ENCODE results near the gene ATXN7.

ATXN7 gene, protein sequence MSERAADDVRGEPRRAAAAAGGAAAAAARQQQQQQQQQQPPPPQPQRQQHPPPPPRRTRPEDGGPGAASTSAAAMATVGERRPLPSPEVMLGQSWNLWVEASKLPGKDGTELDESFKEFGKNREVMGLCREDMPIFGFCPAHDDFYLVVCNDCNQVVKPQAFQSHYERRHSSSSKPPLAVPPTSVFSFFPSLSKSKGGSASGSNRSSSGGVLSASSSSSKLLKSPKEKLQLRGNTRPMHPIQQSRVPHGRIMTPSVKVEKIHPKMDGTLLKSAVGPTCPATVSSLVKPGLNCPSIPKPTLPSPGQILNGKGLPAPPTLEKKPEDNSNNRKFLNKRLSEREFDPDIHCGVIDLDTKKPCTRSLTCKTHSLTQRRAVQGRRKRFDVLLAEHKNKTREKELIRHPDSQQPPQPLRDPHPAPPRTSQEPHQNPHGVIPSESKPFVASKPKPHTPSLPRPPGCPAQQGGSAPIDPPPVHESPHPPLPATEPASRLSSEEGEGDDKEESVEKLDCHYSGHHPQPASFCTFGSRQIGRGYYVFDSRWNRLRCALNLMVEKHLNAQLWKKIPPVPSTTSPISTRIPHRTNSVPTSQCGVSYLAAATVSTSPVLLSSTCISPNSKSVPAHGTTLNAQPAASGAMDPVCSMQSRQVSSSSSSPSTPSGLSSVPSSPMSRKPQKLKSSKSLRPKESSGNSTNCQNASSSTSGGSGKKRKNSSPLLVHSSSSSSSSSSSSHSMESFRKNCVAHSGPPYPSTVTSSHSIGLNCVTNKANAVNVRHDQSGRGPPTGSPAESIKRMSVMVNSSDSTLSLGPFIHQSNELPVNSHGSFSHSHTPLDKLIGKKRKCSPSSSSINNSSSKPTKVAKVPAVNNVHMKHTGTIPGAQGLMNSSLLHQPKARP

DNA sequence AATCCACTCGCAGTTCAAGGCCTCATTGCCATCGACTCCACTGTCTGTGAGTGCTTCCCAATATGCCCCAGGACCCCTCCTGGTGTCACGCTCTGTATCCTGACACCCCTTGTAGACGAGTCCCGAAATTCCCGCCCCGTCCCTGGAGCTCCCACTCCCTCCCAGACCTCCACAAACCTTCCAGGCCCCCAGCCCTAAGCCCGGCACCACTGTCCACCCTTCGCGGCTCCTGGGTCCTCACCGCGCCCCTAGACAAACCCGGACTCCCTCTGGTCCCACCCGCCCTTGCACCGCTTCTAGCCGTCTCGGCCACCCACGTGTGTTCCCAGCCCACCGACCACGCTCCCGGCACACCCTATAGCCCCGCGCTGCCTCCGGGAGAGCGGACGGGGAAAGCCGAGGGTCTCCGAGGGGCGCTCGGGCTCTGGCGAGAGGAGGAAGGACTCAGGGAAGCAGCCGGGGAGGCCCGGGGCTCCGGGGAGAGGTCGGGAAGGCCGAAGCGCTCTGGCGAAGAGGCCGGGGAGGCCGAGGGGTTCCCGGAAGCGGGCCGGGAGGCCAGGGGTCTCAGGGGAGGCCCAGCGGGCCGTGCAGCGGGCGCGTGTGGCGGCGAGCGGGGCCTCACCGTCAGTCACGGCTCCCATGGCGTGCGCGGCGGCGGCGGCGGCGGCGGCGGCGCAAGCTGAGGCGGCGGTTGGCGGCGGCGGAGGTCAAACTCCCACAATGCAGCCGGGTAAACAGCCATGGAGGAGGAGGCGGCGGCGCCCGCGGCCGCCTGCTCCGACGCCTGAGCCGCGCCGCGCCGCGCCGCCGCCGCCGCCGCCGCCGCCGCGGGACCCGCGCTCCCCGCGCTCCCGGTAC is at the start of gene ATXN7, which contains the start of gene THOC7:
Gene ATXN7, plus strand, starts transcription at position 718 of the 858 bp plus-strand sequence. CDS start 48,732 bp downstream, outside the sequence.
Gene THOC7, minus strand, starts transcription at position 656 of the 858 bp plus-strand sequence. Its CDS starts 15 bp downstream, at position 641.
- peak; percentile 76 for DNase-seq

DNA sequence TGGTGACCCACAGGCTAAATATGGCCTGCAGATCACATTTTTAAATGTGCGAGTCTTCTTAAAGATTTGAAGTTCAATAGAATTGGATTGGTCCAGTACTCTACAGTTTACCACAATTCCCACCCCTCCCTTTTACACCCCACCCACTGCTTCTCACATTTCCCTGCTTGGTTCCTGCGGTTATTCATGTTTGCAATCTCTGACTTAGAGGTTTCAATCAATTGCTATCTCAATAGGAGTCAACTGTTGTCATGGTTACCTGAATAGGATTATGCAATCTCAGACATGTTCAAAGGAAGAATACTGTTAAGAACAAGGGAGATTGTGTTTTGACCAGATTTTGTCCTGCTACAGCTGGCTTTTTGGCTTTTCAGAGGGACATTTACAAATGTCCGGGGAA is 49.4 kb upstream of the ATXN7 start:
- no peak for DNase-seq

DNA sequence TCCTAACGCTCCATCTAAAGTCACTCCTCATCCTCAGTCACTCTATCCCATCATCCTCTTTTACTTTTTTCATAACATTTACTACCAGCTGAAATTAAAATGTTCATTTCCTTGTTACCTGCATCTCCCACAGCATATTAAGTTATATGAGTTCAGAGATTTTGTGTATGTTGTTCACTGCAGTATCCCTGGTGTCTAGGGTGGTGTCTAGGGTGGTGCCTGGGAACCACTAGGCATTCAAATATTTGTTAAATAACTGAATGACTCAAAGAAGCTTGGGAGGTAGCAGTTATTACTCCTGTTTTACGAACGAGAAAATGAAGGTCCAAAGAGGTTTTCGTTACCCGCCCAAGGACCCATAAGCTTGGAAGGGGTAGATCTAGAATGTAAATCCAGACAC is 46.4 kb upstream of the ATXN7 start:
- DNase-seq: no peak

DNA sequence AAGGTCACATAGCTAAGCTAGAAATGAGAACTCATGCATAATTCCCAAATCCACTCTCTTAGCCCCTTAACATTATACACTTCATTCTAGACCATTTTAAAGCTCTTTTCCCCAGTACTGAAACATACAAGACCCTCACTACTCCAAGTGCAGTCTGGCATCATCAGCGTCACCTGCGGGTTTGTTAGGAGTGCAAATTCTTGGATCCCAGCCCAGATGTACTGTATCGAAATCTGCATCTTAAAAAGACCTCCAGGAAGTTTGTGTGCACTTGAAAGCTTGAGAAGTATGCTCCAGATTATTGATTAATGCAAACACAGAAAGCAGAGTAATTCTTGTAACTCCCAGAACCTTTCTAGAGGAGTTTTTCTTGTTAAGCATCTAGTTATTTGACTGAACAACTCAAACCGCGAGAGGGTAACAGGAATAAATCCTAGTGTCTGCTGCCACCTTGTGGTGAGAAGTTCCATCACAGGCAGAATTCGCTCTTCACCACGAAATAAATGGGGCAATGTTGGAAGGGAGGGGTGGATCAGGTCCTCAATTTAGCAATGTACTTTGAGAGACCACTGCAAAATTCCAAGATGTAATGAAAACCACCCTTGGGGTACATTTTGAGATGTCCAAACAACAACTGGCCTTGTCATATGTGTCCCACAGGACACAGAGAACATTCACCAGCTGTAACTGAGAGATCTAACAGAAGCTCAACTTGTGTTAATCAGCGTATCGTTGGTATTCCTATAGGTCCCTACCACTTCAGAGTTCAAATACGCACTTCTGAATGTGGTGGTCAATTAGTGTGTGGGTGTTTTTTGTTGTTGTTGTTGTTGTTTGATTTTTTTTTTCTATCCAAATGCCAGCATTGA is 45.2 kb upstream of the ATXN7 start:
- peak; percentile 64 for DNase-seq

DNA sequence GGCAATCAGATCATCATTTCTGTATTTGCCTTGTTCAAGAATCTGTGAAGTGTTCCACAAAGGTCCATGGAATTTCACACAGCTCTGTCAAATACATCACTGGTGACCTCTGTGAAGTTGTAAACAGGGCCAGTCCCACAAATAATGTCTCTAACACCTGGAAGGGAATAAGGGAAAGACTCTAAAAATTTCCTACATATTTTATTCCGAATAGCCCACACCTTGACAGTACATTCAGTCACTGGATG is 44.6 kb upstream of the ATXN7 start, which contains the start of gene C3orf49:
Gene C3orf49, plus strand, starts transcription at position 149 of the 248 bp plus-strand sequence. CDS start 173 bp downstream, outside the sequence.
- DNase-seq: no peak

DNA sequence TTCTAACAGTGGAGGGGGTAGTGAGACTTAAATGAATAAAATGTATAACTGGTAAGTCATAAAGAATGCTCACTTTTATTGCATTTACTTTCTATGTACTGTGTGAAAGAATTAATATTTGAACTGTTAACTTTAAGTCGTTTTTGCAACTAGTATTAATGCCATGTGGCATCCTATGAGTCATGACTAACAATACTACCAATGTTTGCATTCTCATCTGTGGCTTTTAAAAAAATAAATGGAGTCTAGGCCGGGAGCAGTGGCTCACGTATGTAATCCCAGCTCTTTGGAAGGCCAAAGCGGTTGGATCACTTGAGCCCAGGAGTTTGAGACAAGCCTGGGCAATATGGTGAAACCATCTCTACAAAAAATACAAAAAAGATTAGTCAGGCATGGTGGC is 39.4 kb upstream of the ATXN7 start:
- no peak for DNase-seq

DNA sequence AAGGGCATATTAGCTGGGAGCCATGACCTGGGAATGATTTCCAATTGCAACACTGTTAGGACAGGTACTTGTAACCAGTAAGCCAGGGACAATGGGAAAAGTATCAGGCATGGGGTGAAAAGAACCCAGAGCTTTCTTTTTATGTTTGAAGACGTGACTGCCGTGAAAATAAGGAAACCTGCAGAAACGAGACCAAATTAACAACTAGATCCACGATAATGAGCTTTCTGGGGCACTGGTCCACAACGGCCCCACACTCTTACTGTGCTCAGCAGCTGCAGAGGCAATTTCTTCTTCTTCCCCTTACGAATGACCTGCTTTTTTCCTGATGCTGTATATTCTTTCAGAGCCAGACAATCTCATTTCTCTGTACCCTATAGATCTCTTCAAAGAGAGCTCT is 33.1 kb upstream of the ATXN7 start:
- no peak for DNase-seq

DNA sequence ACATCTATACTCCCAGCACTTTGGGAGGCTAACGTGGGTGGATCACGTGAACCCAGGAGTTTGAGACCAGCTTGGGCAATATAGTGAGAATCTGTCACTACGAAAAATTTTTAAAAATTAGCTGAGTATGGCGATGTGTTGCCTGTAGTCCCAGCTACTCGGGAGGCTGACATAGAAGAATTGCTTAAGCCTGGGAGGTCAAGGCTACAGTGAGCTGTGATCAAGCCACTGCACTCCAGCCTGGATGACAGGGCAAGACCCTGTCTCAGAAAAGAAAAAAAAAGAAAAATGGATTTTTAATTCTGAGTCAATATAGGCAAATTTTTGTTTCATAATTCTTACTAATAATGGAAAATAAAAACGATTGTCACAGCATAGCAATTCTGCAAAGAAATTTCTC is 31.3 kb upstream of the ATXN7 start:
- DNase-seq: no peak

DNA sequence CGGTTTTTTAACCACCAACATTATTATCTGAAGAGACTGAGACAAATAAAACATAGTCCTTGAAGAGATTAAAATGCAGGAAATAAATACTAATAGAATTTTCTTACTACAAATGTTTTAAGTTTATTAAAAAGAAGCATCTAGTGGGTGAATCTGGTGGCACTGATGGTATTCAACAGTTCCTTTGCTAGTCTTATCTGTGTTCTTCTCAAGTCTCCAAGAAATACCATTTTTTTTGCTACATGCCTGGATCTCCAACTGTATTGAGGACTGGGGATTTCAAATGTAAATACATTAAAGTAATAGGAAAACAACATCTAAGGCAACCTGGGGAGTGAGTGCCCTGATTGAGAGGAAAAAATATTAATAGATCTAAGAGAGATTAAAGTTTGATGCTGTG is 22.0 kb upstream of the ATXN7 start:
- no peak for DNase-seq

DNA sequence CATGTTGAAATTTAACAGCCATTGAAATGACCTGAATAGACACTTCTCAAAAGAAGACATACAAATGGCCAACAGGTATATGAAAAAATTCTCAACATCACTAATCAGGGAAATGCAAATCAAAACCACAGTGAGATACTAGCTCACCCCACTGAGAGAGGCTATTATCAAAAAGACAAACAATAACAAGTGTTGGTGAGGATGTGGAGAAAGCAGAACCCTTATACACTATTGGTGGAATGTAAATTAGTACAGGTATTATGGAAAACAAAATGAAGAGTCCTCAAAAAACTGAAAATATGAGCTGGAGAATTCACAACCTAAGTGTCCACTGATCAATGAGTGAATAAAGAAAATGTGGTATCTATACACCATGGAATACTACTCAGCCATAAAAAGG is 21.5 kb upstream of the ATXN7 start:
- no peak for DNase-seq

DNA sequence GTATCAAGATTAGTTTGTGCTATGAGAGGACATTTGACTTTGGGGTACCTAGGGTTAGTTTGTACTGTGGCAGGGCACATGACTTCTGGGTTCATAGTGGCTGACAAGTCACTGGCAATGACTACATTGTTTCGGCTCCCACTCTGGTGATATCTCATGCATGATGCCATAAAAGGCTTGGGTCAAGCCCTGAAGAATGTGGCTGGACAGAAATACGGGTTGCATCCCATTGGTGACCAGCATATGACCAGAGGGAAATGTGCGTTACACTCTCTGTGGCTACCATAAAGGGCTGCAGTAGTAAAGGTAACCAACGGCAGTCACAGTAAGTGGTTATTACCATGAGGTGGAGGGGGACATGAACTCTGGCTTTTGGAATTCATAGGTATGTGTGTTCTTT is 18.5 kb upstream of the ATXN7 start:
- DNase-seq: no peak

DNA sequence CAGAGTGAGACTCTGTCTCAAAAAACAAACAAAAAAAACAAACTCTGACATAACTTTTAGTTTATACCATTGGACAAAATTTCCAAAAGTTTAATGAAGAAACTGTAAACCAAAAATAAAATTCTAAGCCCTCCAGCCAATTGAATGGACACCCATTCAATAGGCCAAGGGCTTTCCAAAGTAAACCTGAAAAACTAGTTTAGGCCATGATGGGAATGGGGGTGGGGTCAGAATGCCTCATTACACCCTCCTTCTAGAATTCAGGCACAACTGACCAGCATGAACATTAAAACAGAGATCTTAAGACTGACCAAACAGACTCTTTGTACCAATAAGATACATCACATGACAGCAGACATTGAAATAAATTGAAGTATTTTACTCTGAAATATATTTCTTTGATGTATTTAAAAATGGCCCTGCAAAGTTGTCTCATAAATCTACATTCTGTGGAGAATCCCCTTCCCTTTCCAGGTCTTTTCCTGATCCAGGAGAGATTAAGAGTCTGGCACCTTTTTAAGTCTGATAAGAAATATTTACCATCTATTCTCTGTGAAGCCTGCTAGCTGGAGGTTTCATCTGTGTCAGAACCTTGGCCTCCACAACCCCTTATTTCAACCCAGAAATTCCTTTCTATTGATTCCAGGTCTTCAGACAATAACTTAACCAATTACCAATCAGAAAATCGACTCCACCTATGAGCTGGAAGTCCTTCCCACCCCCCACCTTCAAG is 15.8 kb upstream of the ATXN7 start:
- DNase-seq: no peak

DNA sequence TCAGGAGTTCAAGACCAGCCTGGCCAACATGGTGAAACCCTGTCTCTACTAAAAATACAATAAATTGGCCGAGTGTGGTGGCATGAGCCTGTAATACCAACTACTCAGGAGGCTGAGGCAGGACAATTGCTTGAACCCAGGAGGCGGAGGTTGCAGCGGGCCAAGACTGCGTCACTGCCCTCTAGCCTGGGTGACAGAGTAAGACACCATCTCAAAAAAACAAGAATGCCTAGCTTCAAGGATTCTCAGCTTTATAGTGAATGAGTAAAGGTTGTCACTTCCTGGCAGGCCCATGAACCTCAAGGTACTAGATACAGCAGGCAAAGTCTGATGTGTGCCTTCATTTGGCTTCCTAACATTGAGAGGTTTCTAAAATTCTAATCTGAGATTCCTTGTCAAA is 14.5 kb upstream of the ATXN7 start:
- no peak for DNase-seq

DNA sequence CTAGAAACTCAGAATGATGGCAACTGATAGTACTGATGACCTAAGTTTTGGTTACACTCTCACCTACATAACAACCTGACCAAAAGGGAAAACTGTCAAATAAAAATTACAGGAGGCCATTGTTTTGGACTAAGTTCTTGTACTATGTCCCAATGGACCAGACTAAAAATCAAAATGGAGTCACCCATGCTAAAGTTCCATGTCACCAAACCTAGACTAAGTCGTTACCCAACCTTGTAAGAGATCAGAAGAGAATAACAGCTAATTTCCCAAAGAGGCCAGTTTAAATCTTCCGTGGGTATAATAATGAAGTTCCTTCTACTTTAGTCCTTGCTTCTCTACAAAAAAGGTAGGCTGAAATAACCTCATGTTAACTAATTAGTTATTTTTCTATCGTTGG is 12.4 kb upstream of the ATXN7 start:
- DNase-seq: no peak

DNA sequence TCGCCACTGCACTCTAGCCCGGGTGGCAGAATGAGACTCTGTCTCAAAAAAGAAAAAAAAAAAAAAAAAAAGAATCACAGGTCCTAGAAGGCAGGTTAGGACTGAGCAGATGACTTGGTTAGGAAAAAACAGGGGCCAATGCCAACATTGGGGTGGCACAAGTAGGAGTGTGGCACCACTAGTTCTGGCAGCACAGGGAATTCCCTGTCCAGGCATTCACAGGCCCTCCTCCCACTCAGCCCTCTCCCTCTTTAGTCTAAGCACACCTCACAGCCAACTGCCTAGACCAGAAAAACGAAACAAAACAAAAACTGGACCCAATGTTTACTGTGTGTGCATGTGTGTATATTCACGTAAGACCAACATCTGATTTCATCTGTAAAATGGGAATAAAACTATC is 10.6 kb upstream of the ATXN7 start:
- DNase-seq: no peak

DNA sequence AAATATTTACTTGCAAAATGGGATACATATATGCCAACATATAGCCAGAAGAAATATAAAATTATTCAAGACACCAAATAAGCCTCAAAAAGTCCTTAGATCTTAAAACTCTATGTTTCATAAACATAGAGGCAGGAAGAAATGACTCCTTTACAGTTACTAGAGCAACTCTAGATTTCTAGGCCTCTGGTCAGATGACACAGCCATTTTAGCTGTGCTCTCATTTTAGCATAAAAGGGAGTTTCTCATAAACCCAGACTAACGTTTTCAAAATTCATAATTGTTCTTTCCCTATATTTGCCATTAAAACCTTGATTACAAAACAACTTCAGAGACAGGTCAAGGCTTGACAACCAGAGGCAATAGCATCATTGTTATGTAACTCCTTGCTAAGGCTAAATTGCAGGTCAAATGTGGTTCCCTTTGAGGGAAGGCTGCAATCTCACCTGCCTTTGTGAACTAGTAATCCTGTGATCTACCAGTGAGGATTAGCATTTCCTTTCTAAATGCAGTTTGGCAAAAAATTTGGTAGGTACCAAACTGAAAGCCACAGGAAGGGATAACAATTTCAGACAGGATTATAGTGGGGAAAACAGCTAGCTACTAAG is 8.2 kb upstream of the ATXN7 start:
- no peak for DNase-seq

DNA sequence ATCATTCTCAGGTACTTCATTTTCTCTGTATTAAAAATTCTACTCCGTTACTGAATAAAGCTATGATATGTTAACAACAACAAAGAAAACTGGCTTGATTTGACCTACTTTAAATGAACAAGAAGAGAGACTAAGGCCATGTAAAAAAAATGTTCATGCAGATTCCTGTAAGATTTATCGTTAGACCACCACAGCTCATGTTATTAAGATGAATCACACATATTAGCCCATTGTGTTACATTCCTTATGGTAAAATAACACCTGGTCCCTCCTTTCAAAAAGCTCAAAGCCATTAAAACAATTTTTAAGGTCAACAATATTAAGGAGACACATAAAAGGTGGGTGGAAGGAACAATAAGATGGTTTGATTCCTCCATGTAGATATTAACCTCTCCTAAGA is 6.4 kb upstream of the ATXN7 start:
- no peak for DNase-seq

DNA sequence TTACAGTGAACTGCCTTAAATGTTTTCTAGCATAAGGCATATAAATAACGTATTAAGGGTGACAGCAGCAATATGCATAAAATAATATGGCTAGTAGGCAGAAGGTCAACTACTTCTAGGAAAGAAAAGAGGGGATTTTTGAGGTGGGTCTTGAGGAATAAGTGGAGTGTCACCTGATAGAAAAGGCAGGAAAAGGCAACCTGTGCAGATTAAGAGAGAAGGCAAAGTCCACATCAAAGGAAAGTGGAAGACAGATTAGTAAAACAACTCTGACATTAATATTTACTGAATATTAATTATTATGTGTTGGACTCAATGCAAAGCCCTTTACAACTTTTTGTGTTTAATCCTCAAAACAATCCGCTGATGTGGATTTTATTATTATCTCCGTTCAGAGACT is 2.9 kb upstream of the ATXN7 start:
- DNase-seq: no peak

DNA sequence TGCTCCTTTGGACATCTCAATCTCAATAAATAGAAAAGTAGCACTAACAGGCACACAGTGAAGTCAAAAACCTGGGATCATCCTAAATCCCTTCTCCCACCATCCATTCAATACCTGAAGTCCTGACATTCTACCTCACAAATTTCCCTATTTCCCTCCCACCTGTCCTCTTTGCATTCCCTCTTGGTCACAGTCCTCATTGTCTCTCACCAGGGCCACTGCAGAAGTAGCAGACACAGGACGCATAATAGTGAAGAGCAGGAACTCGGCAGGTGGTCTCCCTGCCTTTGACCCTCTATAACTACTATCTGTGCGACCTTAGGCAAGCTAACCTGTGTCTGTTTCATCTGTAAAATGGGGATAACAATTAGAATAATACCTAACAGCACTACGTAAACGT is 2.4 kb upstream of the ATXN7 start:
- no peak for DNase-seq

DNA sequence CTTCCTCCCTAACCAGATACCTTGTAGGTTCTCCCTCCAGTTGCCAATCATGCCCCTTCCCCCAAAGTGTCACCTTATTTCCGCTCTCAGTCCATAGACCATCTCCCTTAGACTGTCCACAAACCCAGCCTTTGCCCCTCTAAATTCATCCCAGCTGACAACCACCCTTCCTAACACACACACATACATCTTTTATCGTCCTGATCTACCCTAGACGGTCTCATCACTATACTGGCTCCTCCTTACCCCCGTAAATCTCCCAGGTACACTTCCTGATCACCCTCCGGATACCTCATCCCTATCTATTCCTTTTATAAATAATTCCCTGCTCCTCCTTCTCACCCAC is 890 bp upstream of the ATXN7 start:
- no peak for DNase-seq

All from CD4-positive, alpha-beta T cell treated with Interleukin-12 subunit alpha and Interleukin-12 subunit beta, for 1 hour (primary cell).